GM10248 (cell line): ENCODE results near the gene SLC22A23.

Source experiments
- CTCF ChIA-PET: fragments of 300-600 bp; sonication (Branson Sonifier 250); formaldehyde crosslinking; extraction: SDS; loops from one replicate; lab custom pipeline; 2021; ENCODE audit warnings: antibody characterized with exemption; lab: Yijun Ruan, JAX
- POLR2A ChIA-PET: fragments of 350-650 bp; sonication (Branson Sonifier 250); formaldehyde crosslinking; extraction: SDS; loops from one replicate; lab custom pipeline; 2020; ENCODE audit warnings: antibody characterized with exemption; lab: Yijun Ruan, JAX
- DNase-seq: peaks from one replicate; pipeline ENCODE4 v3.0.0; 2012; ENCODE audit errors: extremely low spot score
- CTCF ChIP-seq: IDR thresholded peaks from 2 replicates; pipeline ENCODE4 v1.5.1; 2012; ENCODE audit warnings: mild to moderate bottlenecking, low read depth; ENCODE audit errors: extremely low read depth, missing control alignments, control extremely low read depth

SLC22A23 gene

DNA sequence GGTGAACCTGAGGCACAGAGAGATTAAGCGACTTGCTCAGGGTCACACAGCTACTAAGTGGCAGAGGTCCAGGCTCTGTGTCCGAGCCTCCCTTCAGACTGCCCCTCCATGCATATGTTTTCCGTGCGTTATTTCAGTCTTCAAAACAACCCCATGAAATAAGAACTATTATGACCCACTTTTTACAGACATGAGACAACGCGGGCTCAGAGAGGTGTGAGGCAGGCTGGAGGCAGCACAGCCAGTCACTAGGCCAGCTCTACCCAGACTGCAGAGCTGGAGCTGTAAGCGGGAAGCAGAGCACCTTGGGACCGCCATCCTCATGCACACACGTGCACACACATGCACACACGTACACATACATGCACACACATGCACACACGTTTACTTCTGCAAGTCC is 135.8 kb downstream of the SLC22A23 start:
- POLR2A ChIA-PET: interaction anchor here (0.7 kb wide), 1 partner anchor 29 kb away, joined by 3 read pairs; no protein-coding TSS in a partner anchor
- TF ChIP-seq CTCF: no peak
- no peak for DNase-seq
- CTCF ChIA-PET: interaction anchor here (1.0 to 2.8 kb wide), 3 partner anchors 10 to 94 kb away, joined by 3 to 17 read pairs (median 4); no protein-coding TSS in a partner anchor

DNA sequence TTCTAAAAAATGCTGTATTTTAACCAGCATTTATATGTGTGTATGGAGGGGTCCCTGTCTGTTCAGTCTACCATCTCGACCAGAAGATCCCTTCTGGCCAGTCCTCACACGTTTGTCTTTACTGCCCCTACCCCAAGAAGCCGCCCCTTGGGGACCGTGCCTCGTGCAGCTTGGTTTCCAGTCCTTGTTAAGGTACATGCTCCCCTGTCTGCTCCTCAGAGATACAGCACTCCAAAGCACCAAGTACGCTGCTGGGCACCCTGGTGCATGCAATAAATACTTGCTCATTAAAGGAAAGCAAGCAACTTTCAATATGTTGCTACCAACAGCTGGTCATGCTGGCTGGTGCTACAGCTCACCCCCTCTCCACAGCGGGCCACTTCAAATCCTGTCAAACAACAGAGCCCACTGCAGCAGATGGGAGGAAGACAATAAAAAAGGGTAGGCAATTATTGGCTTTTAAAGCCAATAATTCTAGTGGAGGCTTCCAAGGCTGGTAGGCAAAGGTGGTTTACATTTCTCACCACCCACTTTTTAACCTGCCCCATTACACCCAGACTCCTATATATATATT is 136.5 kb downstream of the SLC22A23 start:
- no peak for TF ChIP-seq CTCF
- POLR2A ChIA-PET: no interaction called here
- DNase-seq: no peak
- CTCF ChIA-PET: interaction anchor here (0.9 to 1.6 kb wide), 6 partner anchors 8 to 95 kb away, joined by 3 to 9 read pairs (median 4); no protein-coding TSS in a partner anchor

DNA sequence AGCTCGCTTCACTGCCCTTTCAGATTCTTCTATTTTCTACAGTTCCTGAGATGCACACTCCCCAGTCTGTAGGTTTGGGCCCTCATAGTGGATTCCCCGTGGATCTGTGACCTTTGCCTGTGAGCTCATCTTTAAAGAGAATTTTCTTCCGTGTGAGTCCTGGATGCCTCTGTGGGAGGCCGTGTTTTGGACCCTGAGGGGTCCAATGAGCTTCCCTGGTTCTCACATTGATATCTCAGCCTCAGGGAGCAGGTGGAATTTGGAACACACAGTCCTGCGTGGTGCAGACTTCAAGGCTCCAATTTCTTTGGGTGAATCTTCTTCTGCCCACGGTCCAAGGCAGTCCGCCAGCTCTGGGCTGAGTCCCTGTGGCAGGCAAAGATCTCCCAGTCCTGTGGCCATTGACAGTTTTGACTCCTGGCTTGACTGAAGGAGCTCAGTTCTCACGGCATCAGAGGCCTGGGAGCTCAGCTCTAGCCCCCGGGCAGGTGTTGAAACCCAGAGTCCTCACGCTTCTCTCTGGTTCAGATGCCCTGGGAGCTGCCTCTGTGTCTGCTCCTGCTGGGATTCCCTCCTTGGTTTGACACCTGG is 137.1 kb downstream of the SLC22A23 start:
- ChIA-PET POLR2A (no interaction called here), CTCF (interaction anchor here (0.9 to 1.6 kb wide), 6 partner anchors 9 to 95 kb away, joined by 3 to 9 read pairs (median 4); no protein-coding TSS in a partner anchor)
- no peak for DNase-seq
- no peak for TF ChIP-seq CTCF

DNA sequence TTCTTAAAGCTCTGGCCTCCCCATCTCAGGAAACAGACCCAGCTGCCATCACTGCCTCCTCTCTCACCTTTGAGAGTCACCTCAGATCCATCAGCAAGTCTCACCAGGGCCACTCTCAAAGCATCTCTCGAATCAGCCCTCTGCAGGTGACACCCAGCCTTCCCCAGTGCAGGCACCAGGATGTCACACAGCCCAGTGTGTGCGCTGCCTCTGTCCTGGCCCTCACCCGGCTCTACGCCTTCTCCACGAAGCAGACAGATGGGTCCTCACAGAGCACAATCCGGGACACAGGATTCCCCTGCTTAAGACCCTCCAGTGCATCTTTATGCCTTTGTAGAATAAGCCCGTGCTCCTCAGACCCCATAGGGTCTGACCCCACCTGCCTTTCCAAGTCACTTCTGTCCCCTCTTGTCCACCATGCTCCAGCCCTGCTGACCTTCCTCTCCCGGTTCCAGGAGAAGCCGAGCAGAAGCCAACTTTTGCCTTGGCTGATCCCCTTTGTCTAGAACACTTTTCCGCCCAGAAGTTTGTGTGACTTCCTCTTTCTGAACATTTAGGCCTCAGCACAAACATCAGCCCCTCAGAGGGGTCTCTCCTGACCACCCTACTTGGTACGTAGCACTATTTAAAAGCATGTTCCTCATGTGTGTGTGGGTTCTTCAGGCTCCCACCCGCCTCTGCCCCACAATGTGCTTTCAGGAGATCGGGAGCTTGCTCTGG is 137.9 kb downstream of the SLC22A23 start:
- ChIA-PET POLR2A (no interaction called here), CTCF (interaction anchor here (1.3 to 1.5 kb wide), 3 partner anchors 12 to 39 kb away, joined by 5 to 9 read pairs (median 5); no protein-coding TSS in a partner anchor)
- no peak for DNase-seq
- TF ChIP-seq CTCF: no peak

DNA sequence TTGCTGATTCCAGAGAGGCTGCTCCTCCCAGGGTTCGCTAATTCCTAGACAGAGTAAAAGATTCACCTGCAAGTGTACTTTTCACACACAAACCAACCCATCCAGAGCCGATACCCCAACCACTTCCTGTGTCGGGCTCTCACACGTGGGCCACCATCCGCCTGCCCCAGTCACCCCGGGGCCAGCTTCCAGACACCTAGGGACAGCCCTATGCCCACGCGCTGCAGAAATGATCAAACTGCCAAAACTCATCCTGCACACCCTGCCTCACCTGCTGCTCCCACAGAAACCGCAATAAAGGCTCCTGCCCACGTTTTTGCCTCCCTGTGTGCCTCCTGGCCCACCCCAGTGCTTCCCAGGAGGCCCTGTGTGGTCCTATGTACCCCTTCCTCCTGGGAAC is 138.6 kb downstream of the SLC22A23 start:
- CTCF ChIA-PET: no interaction called here
- POLR2A ChIA-PET: no interaction called here
- DNase-seq: no peak
- no peak for TF ChIP-seq CTCF

DNA sequence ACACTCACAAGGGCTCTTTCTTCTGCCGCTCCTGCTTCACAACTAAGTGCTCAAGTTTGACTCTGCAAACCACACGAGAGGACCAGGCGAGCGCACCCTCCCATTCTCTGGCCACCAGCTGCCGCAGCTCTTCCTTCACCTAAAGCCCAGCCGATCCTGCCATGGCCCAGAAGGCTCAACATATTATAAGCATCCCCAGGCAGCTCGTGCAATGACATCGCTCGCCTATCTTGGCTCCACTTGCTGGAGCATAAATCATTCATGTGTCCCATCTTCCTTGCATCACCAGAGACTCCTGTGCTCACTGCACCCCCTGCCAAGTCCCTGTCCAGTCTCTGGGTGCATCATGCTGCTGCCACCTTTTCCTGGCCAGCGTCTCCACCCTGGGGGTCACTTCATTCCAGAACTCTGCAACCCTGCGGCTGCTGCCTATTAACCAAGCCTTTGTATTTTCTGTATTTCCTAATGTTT is 139.1 kb downstream of the SLC22A23 start:
- no peak for DNase-seq
- TF ChIP-seq CTCF: no peak
- CTCF ChIA-PET: no interaction called here
- POLR2A ChIA-PET: no interaction called here
